LNCaP clone FGC (cell line): ENCODE data around the gene CDYL.

Experiments used
- DNase-seq: peaks from one replicate; pipeline ENCODE4 v3.0.0-alpha.2; 2011; ENCODE audit warnings: low read depth
- H3K4me3 ChIP-seq: 2 replicates; pipeline ENCODE4 v1.5.1; 2011; ENCODE audit warnings: mild to moderate bottlenecking, low read depth, low read length, control low read depth
- CTCF ChIP-seq: IDR thresholded peaks from 2 replicates; pipeline ENCODE4 v1.5.1; 2012; ENCODE audit warnings: mild to moderate bottlenecking; ENCODE audit not compliant: control insufficient read depth, insufficient read depth; ENCODE audit errors: extremely low read depth

The CDYL gene

GRCh38 chr6:4777394-4777935 lies 1.3 kb downstream of the CDYL start:
- peak overlapping the region; percentile 63 for H3K4me3 ChIP-seq
- no peak for DNase-seq
- no peak for TF ChIP-seq CTCF

GRCh38 chr6:4778086-4778485 lies 1.9 kb downstream of the CDYL start:
- peak overlapping the region; percentile 63 for H3K4me3 ChIP-seq
- no peak for TF ChIP-seq CTCF
- DNase-seq, result no peak

GRCh38 chr6:4780360-4780812 lies 4.2 kb downstream of the CDYL start:
- DNase-seq, result no peak
- H3K4me3 ChIP-seq, result no peak overlapping the region
- TF ChIP-seq CTCF, result no peak

- TF ChIP-seq CTCF, result no peak
- H3K4me3 ChIP-seq, result no peak overlapping the region
- no peak for DNase-seq
These were observed 5.2 kb downstream of the CDYL start for GRCh38 chr6:4781426-4781825.

GRCh38 chr6:4781967-4782575 lies 5.9 kb downstream of the CDYL start:
- no peak for TF ChIP-seq CTCF
- no peak for DNase-seq
- no peak overlapping the region for H3K4me3 ChIP-seq

GRCh38 chr6:4786996-4787395 lies 10.8 kb downstream of the CDYL start:
- TF ChIP-seq CTCF, result no peak
- DNase-seq, result no peak
- no peak overlapping the region for H3K4me3 ChIP-seq

GRCh38 chr6:4788482-4788881 lies 12.3 kb downstream of the CDYL start:
- no peak overlapping the region for H3K4me3 ChIP-seq
- TF ChIP-seq CTCF, result no peak
- no peak for DNase-seq
